ENCODE measurements around the gene SMC2.
A peak's percentile ranks its signal among the peaks of the same experiment; 100 is the strongest.

SMC2 gene

DNA sequence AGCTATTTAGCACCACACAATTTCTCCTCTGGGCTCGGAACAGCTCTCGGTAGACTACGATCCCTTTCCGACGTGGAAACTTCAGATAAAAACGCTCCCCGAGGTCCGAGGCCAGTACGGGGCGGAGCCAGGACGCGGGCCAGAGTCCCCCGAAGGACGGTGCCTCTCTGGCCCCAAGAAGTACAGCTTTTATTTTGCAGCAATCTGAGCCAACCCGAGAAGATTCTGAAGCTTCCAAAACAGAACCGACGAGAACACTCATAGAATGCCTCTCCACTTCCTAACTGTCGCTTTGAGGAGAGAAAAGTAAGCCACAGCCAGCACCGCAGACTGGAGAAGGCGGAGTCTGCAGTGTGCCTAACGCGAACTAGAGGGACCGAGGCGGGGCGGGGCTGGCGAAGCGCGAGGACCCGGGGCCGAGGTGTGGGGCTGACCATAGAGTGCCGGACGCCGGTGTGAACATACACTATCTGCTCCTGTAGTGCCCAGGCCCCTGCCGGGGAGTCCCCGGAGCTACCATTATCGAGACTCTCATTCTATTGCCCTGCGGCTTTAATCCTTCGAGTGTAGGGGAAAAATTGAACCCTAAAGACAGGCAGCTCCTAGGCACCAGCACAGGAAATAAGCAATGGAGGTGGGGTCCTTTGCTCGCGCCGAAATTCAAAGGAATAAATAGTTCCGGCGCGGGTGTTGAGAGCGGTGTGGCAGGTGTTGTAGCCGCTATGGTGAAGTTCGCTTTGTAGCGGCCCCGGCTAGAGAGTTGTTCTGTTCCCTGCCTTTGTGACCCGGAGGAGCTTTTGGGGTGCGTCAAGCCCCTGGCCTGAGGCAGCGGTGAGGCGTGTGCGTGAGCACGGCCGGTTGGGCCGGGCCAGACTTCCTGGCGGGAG is at the start of gene SMC2:
SMC2 (plus strand) TSS at position 663 of the 887 bp plus-strand sequence. CDS start 1,076 bp downstream, outside the sequence.
- peak; percentile 79 to 91 (median 83) for DNase-seq

DNA sequence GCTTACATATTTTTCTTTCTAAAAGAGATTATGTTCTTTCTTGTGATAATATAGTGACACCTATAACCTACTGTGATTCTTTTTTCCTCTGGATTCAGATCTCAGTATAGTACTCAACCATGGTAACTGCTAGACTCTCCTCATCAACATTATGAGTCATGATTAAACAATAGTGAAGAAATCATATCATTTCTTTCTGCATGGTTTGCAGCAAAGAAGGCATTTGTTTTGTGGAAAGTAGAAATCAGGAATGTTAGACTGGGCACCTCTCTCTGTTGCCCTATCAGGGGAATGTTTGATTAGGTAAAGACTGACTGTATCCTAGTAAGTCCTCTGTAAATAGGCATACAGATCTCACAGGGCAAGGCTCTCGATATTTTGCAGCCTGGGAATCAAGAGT is 25.6 kb upstream of the SMC2 start:
- no peak for DNase-seq

DNA sequence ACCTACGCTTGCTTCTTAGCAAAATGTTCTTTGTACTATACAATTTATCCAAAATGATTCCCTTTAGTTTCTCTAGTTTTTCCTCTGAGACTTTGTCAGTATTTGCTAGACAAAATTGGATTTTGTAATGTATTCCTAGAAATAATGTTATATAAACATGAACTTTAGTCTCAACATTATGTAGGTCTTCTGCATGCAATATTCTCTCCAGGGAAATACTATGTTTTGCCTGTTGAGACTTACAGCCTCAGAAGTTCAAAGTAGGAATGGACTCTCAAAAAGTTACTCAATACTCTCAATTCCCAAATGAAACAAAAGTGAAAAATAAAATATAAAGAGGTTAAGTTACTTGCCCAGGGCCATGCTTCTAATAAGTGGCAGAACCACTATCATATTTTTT is 24.8 kb upstream of the SMC2 start:
- no peak for DNase-seq

DNA sequence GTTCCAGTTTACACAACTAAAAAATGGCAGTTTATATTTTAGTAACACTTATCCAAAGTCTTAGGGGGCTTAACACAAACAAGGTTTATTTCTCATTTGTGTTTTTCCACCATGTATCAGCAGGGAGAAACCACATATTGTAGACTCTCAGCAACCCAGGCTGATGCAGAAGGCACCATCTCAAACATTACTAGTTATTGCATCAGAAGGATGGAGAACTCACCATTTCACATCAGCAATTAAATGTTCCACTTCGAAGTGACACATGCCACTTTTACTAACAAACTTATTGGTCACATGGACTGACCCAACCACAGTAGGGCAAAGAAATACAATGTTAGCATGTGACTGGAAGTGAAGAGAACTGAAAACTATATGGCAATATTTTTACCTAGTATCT is 22.5 kb upstream of the SMC2 start:
- no peak for DNase-seq

DNA sequence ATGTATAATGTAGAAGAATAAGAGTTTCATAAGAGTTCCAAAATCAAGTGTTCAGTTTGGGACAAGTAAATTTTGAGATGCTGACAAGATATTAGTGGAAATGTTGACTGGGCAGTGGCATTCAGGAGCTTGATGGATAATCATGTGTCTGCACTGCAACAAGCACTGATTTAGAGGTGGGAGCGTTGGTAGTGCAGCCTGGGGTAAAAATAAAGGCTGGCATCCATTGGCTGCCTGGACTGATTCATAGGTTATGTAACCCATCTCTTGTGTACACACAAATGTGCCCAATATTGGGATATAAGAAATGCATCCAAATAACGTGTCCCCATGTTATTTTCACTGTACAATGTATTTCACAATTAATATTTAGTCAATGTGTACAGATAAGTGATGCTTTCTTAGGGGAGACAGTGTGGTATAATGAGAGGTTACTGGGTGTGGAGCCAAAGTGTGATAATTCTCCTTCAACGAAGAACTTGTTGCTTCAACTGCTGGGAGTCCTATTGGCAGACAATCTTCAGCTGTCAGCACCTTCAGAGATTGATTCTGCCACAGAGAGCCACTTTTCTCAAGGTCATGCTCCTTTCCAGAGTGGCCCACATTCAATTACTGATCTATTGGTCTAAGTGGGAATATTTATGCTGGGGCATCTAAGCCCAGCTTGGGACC is 20.9 kb upstream of the SMC2 start:
- no peak for DNase-seq

DNA sequence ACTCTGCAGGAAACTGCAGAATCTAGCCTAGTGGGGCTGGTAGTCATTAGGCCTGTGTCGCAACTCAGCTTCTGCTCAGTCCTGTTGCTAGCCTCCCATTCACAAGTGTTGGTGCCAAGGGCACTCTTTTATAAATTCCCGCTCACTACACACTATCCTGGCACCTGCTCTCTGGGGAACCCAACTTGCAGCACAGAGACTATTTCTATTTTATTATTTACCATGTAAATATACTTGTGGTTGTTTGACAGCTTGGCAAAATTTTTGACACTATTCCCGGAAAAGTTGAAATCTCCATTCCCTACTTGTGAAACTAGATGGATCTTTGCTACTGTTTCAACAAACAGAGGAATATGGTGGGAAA is 20.4 kb upstream of the SMC2 start:
- DNase-seq = no peak

DNA sequence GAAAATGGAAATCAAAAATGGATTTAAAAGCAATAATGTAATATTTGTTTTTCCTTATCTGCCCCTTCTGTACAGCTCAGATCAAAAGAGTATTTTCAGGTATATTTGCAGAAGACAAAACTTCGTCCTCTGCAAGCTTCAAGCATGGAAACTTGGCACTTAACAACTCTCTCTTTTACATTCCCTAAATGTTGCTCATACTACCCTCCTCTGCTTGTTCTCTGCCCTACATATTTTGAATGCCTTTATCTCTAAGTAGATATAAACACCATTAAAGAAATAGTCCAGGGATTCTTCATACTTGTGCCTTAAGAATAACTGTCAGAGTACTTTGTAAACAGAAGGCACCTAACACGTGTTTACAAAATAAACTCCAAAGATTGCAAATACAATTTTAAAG is 19.2 kb upstream of the SMC2 start:
- DNase-seq = no peak

DNA sequence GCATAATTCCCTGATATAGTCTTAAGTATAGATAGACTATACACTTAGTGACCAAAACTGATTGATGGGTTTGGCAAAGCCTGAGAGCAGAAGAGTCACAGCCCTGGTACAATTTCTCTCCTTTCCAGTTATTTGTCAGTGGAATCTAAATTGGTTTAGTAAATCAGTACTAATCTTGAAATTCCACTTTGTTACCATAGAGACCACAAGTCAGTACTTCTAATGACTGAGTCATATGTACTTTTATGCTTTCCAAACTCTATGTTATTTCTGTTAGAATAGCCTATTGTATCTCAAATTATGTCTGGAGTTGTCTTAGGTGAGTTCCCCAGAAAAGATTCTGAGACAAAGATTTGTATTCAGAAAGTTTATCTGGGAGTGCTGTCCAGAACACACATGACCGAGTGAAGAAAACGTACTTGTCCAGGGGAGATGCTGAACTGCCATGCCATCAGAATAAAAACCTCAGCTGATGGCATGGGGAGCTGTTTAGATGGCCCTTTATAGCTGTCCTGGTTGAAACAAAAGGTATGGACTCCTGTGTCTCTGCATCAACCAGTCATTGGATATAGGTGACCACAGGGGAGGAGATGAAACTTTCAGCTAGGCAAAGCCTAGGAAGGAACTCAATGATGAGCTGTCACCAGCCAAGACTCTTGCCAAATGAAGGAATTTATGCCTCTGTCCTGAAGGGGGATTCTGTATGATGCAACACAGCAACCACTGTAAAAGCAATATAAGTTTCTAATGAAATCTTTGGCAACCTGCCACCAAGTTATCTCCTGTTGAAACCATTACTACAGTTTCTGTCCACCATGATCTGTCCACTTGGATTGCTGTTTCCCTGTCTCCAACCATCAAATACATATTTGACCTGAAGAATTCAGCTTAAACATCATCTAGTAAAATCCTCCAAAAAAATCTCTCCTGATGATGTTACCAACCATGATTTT is 18.0 kb upstream of the SMC2 start:
- DNase-seq = no peak

DNA sequence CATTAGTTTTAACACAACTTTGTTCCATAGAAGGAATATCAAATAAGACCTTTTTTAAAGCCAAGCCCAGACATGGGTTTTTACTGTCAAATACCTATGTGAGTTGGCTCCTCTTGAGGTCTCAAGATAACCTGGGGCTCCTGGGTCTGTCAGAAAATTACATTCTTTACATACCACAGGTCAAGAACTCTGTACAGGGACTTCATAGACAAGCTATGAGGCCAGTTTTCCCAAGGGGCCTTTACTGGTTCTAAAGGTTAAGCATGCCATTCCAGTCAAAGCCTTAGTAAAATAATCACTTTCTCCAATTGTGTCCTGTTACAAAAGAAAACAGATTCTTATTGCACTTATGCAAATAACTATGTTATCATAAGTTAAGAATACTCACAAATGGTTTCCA is 15.5 kb upstream of the SMC2 start:
- DNase-seq = no peak

DNA sequence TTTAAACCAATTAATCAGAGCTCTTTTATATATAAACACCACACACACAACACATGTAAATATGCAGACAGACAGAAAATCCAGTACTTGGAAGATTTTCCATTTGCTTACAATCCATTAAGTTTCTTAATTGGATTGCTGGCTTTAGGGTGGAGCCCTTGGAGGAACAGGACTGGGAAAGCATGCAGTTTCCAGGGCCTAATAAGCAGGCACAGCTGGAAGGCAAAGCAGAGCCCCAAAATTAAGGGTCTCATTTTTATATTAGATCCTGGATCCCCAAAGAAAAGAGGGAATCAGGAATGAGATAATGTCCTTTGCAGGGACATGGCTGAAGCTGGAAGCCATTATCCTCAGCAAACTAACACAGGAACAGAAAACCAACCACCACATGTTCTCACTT is 13.1 kb upstream of the SMC2 start:
- no peak for DNase-seq

DNA sequence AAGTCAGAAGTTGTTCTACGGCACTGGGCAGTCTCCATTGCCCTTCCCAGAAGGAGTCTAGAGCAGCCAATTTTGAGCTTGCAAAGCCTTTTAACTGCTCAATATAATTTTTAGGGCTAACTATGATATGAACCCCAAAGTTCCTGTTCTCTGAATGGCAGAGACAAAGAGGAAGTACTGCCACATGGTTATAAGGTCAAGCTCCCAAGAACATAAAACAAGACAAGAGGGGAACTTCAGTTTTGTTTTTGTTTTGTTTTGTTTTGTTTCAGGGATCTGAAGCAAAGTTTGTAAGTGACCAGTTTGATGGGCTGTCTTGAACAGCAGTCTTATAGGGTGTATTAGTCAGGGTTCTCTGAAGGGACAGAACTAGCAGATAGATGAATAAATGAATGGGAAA is 11.9 kb upstream of the SMC2 start:
- no peak for DNase-seq

DNA sequence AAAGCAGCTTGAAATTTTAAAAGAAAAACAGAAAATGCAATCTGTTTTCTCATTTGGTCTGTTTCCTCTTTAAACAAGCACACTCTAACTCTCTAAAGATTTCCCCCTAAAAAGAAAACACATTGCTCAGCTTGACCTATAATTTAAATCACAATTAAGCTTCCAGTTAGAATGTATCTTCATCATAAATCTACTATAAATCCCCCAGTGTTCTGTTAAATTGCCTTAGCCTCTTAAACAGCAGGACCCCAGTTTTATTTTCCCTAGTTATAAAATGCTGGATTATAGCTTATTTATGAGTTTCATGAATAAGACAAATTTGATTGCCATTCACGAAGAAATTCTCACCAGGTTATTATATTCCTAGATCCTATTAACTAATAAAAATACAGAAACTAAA is 8.6 kb upstream of the SMC2 start:
- no peak for DNase-seq

DNA sequence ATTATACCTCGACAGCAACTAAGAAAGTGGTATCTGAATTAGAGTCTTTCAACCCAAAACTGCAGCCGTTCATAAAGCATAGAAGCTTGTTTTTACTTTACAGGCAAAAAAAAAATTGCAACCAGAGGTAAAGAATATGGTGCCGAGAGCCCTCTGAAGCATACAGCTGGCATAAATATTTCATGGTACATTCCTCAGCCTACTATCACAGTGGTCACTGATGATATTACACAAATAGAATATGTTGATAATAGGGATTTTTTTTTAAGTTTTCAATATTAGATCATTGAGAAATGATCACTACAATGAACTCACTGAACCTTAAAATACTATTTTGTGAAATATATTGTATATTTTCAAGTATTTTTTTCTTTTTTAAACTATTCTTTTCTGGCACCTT is 6.2 kb upstream of the SMC2 start:
- no peak for DNase-seq

DNA sequence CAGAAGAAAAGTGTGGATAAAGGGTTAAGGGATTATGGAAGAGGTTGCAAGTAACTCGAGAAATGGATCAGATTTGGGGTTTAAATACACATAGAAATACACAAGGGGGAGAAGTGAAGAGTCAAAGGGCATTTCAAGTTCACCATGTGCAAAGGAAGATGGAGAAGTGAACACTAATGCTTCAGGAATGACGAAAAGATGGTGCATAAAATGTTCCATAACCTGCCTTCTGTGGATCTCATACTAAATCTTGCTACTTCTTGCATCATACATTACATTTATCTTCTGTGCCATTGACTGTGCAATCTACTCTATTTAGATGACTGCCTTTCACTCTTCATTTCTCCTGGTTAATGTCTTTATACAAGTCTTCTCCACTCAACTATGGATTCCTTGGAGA is 5.7 kb upstream of the SMC2 start:
- DNase-seq = no peak

DNA sequence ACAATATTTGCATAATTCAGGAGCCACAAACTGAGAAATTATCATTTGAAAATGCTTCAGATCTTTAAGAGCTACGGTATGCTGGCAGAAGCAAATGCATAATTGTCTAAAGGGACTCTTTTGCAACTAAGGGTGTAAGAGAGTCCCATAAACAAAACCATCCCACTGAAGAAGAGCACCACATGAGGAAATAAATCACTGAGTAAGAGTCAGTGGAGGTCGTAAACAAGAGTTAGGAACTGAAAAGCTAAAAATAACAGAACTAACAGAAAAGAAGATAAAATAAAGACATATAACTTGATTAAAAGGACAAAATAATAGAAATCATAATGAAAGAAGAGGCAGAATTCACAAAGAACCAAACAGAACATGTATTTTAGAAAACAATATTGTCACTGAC is 3.5 kb upstream of the SMC2 start:
- DNase-seq = no peak

DNA sequence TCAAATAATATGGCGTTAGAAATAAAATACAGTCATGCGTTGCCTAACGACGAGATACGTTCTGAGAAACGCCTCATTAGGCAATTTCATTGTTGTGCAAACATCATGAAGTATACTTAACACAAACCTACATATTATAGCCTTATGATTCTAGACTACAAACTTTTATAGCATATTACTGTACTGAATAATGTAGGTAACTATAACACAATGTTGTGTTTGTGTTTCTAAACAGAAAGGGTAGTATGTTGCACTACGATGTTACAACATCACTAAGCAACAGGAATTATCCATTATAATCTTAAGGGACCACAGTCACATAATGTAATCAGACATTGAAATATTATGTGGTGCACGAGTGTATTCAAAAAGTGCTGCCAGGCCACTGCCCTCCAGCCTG is 3.0 kb upstream of the SMC2 start:
- DNase-seq = no peak

DNA sequence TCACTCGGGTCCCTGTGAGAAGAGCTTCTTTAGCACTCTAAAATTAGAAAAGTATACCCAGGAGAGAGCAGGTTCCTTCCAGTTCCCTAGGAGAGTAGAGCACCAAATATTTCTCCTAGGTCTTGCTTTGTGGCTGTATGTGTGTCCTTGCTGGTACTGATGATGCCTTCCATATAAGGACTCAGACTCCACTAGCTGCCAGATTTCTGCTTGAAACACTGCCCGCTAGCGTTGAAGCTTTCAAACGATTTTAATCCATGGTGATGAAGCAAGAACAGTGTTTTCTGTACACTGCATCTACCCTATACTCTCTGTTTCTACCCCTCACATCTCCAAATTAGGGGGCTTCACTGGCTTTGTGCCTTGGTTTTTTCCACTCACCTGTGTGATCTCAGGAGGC is 2.4 kb upstream of the SMC2 start:
- no peak for DNase-seq

DNA sequence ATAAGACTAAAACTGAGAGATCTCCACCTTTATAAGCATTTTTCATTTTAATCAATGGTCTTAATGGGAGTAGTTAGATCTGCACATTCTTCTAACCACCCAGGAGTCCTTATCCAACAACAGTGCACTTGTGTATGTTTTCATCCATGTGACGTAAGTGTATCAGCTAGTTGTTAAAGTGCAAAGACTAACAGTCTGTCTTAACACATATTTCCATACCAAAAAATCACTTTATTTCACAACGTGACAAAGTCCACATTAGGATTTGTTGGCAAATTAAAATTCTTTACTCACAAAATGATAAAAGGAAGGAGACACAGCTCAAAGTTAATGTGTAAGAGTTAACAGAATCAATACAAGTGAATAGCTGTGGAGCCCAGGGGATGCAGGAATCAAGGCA is 1.9 kb upstream of the SMC2 start:
- DNase-seq = no peak

DNA sequence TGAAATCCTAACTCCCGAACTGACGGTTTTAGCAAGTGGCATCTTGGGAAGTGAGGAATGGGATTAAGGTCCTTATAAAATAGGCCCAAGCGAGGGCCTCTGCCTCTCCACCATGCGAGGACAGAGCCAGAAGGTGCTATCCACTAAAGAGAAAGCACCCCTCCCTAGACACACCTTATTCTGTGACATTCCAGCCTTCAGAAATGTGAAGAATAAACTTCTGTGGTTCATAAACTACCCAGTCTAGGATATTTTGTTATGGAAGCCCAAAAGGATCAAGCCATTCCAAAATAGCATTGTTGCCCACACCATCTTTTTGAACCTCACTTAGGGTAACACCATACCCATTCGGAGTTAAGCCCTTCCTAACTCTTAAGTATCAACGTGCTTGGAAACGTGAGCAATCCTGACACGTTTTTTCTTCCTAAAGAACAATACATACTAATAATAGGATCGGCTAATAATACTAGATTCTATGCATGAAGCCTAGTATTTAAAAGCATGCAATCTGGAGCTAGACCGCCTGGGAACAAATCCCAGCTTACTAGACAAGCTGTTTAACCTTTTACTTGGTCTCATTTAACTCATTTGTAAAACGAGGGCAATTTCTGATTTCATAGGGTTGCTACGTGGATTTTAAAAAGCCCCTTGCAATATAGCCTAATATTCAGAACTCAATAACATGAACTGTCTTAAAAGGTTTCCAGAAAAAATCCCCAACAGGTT is 1.1 kb upstream of the SMC2 start:
- no peak for DNase-seq

DNA sequence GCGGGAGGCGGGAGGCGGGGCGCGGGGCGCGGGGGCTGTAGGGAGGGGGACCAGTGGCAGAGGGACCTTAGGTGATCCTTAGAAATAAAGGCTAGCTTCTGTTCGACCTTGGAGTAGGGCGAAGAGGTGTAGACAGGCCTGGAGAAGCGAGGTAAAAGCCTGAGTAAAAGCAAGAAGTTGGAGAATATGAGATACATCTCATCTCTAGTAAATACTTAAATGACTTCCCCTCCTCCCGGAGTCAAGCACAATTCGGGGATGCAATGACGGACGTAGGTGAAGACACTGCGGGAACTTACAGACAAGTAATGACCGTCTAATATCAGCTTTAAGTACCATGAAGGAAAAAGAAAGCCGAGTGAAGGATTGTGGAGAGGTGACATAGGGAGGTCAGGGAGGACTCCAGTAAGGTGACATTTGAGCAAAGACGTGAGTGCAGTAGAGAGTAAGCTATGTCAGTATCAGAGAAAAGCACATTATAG is 466 bp downstream of the SMC2 start:
- DNase-seq = no peak

DNA sequence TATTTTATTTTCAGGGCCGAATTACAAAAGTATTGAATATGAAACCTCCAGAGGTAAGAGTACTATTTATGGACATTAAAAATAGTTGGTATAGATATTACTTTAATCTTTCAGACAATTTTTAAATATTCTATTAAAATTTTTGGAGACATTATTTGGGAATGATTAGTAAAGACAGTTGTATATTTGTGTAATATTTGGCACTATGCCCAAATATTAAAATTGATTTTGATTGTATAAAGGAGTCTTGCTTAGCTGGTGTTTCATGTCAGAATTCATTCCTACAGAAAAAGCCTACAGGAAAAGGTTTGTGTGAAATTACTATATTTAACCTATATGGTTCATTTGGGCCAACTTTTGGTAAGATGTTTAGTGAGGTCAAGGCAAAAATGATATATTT is 5.5 kb downstream of the SMC2 start:
- no peak for DNase-seq

DNA sequence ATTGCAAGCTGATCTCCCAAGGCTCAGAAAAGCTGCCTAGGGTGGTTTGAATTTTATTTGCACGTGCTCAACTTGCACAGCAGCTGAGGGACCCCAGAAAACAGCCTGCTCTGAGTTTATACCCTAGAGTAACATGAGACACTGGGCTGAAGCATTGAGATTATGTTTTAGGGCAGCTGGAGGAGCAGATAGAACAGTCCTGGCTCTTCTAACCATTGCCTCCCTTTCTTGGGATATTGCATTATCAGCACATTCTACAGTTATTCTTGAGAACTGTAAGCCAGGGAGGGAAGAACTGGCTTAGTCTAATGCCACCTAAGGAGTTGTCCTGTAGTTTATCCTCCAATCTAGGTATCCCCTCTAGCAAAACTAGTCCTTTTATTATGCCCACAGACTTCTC is 10.3 kb downstream of the SMC2 start:
- DNase-seq = no peak

DNA sequence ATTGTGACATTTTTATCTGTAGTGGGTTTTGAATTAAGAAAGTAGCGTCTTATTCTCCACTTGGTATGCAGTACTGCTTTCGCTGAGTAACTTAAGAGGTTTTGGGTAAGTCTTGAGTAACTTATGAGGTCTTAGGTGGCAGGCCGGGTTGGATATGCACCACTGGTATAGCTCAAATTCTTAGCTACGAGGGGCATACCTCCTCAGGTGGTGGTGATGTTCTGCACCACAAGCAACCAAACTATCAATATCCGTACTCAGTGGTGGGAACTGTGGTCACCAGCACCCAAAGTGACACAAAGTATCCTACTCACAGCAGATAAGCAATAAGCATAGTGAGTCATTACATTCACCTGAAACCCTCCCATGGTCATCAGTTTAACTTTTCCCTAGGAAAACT is 13.7 kb downstream of the SMC2 start:
- DNase-seq = no peak
